GM19397 (cell line): Measurements from ENCODE around the gene SEC14L2.
"Not testable (repeated sequence)": the region's sequence is repeated elsewhere in the genome, so short reads cannot be mapped to it uniquely, and the experiment has no call there.

ENCODE experiments used
- ATAC-seq: cut with Tn5 transposase; IDR thresholded peaks from one replicate; pipeline ENCODE4 v1.9.1; 2021; ENCODE audit warnings: mild to moderate bottlenecking, moderate library complexity; ENCODE audit not compliant: unreplicated experiment

Gene SEC14L2

GRCh38 chr22:30402028-30402765 lies 5.4 kb downstream of the SEC14L2 start:
- ATAC-seq: no peak

DNA sequence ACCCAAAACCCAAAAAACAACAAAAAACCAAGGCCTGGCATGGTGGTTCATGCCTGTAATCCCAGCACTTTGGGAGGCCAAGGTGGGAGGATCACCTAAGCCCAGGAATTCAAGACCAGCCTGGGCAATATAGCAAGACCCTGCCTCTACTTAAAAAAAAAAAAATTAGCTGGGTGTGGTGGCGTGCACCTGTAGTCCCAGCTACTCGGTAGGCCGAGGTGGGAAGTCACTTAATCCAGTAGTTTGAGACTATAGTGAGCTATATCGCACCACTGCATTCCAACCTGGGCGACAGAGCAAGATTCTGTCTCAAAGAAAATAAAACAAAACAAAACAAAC lies 5.9 kb downstream of the SEC14L2 start:
- ATAC-seq: not testable (repeated sequence)

DNA sequence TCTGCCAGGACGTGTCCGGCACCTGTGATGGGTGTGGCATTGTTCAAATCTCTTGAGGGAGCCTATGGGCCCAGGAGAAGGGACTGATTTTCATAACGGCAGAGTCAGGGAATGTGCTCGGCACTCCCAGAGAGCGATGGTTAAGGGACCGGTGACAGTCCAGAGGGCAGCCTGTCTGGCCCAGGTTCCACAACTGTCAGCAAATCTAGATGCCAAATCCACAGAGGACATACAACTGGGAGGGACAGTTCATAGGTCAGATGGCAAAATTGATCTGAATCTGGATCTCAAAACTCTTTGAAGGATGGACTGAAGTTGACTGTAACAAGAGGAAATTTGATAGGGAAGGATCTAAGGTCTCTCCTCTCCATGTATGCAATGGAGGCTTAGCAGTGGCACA lies 7.5 kb downstream of the SEC14L2 start:
- ATAC-seq: no peak

DNA sequence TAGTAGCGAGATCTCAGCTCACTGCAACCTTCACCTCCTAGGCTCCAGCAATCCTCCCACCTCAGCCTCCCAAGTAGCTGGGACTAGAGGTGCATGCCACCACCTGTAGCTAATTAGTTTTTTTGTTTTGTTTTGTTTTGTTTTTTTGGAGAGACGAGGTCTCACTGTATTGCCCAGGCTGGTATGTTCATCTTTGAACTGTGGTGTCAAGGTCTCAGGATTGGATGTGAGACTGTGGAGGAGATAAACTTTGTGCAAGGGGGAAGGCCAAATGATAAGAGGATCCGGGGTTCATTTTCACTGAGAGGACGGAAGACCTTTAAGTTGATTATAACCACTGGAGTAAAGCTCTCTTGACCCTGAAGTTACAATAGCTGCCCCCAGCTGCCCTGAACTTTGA lies 8.9 kb downstream of the SEC14L2 start:
- no peak for ATAC-seq

GRCh38 chr22:30406400-30406799 lies 9.6 kb downstream of the SEC14L2 start:
- ATAC-seq: no peak

- no peak for ATAC-seq
Observed at GRCh38 chr22:30408388-30409102, 11.7 kb downstream of the SEC14L2 start.

GRCh38 chr22:30411780-30412179 lies 15.0 kb downstream of the SEC14L2 start:
- no peak for ATAC-seq

GRCh38 chr22:30413001-30413400 lies 16.2 kb downstream of the SEC14L2 start:
- no peak for ATAC-seq

DNA sequence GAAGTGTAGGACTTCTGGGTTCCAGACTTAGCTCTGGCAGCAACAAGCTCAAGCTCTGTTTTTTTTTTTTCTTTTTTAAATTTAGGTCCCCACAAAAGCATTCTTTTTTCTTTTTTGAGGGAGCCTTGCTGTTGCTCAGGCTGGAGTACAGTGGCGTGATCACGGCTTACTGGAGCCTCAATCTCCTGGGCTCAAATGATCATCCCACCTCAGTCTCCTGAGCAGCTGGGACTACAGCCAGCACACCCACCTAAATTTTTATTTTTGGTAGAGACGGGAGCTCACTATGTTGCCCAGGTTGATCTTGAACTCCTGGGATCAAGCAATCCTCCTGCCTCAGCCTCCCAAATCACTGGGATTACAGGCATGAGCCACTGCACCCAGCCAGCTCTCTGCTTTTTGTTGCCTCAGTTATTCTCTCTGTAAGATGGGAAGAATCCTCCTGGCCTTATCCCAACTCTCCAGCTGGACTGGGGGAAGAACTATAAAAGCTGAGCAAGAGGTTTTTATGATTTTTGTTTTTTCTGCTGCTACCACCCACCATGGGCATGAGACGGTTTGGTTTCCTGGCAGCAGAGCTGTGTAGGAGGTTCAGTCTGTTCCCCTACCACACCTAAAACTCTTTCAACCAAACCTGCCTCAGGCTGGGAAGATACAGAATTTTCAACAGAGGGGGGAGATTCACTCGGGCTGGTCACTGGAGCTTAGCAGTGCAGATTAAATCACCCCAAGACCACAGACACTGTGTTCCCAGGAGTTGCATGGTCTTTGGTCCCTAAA lies 17.1 kb downstream of the SEC14L2 start:
- ATAC-seq: no peak

DNA sequence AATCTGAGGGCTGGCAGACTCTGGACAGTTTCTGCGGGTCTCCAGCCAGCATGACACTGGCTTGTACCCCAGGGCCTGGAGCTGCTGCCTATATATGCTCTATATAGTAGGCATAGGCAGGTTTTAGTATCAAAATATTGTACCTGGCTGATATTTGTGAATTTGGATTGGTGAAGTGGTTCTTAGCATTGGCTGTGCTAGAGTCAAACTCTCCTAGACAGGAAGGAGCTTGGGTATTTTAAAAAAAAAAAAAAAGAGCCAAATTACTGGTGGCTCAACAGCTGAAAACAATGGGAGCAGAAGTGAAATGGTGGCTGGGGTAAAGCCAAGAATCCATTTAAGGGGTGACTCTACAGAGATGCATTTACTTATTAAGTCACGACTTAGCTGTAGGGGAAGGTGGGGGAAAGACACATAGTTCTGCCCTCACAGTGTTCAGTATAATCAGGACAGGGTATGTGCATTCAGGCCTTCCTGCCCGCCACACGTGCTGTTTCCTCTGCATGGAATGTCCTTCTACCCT lies 17.8 kb downstream of the SEC14L2 start:
- no peak for ATAC-seq

DNA sequence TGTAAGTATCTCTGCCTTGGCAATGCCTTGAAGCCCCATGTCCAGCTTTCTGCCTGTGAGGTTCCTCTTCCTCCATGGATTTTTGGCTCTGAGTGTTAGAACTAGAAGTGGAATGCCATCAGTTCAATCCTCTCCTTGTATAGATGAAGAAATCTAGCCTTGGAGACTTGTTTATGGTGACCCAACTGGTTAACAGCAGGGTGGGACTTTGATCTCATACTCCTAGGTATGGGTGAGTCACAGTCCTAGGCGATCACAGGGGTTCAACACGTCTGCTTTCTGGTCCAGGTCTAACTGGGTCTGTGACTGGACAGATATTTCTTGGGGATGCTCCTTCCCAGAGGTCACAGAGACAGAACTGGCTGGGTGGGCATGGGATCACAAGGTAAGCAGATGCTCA lies 19.6 kb downstream of the SEC14L2 start:
- no peak for ATAC-seq

DNA sequence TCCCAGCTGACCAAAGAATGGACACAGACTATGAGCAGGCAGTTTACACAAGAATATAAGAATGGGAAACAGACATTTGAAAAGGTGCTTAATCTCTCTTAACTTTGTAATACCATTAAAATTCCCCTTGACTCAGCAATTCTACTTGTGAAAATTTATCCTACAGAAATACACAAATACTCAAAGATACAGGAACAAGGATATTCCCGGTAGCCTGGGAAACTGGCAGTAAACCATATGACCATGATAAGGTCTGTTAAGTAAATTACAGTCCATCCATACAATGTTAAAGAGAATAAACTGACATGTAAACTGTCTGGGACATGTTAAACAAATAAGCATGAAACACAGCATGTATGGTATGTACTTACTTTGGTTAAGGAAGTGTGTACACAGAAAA lies 20.0 kb downstream of the SEC14L2 start:
- ATAC-seq: no peak

- ATAC-seq: no peak
Observed at GRCh38 chr22:30420347-30421125, 23.7 kb downstream of the SEC14L2 start.

- ATAC-seq: no peak
Observed at GRCh38 chr22:30421695-30422480, 25.1 kb downstream of the SEC14L2 start.

DNA sequence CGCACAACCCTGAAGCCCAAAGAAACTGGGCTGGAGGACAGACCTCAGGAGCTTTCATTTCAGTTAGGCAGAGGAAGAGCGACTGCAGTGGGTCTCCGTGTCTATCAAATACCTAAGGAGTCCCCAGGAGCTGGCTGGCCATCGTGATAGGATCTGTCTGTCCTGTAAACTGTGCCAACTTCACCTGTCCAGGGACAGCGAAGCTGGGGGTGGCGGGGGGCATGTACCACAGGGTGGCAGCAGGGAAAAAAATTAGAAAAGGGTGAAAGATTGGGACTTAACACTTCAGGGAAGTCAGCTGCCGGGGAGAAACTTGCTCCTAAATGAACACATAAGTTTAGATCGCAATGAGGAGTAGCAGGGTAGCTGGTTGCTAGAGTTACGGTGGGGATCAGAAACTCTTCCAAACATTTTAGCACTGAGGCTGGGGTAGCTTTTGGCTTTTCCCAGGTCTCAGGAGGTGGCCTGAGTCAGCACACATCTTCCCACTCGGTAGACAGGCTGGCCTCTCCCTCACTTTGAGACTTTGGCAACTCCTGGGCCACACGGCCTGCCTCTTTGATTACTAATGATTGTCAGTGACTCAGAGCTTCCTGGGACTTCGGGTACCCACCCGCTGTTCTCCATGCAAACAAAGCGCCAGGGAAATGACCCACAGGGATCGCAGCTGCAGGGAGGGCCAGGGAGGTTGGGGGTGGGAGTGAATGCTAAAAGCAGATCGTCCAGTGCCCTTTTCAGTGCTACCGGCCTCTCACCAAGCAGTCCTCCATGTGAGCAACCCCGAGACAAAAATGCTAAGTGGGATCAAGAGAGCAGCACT lies 25.9 kb downstream of the SEC14L2 start:
- no peak for ATAC-seq

DNA sequence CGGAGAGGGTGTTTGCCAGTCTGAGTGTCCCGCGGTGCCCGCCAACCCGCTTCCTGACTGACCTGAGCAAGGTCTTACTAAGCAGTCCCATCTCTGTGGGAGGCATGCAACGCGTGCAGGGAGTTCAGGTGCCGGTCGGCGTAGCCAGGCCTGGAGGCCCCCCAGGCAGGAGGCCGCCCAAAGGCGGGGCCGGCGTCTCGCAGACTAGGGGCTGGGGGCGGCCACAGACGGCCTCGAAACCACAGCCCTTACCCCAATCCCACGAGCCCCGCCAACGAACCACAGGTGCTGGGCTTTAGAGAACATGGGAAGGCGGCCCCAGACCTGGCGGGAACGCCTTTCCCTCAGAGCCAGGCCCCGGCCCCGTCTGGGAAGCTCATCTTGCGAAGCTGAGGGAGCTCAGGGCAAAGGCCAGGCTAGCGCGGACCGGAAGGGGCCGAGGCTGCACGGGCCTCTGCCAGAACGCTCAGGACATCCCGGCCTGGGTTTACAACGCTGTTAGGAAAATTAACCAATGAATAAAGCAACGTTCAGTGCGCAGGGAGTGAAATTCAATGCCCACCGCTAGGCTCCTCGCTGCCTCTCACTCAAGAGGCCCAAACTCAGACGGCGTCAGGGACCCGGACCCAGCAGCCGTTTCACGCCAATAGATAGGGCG lies 26.6 kb downstream of the SEC14L2 start:
- peak; percentile 24 for ATAC-seq

DNA sequence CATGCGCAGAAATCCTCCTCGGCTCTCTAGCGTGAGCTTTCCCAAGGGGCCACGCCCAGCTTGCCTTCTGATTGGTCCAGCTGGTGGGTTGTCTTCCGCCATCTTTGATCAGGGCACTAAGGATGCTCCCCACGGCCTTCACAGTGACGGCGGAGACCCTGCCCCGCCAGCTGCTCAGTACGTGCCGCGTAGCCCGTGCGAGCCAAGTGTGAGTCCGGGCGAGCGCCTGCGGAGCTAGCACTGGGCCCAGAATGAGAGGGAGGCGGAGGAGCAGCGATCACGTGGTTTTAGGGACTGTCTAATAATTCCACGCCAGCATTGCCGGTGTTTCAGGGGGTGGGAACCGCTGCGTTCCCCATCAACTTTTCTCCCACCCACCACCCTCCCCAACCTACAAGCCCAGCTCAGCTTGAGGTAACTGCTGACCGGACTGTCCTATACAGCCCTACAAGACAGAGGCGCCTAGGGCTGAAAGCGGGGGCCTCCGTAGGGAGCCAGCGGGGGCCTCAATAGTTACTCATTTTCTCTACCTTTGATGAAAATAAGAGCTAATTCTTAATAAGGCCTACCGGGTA lies 27.2 kb downstream of the SEC14L2 start:
- ATAC-seq: peak; percentile 84
